ENCODE measurements around the gene ROS1. TPM values are rescaled to one million over a fixed set of nuclear protein-coding genes. Genes with fewer than 3 reads are reported as not detected.

Gene ROS1
- total RNA-seq, 6 experiments from 2014 or later, result 0.05 to 0.14 (median 0.07) TPM

GRCh38 chr6:117432273-117432672 lies 6.5 kb upstream of the ROS1 start:
- Mint-ChIP-seq H3K4me1 (ENCODE audit: low read depth) (peaks cover 7% of the 10 kb centered on the region), H3K27ac (no peak overlapping the region), H3K9me3 (no peaks in the 10 kb centered on the region; the same call in 1 of the 2 replicates), H3K36me3 (ENCODE audit: low read depth) (peaks cover 6% of the 10 kb centered on the region; the same call in 1 of the 2 replicates), H3K4me3 (no peak overlapping the region), H3K27me3 (ENCODE audit: insufficient read depth) (peaks cover 3% of the 10 kb centered on the region)
- no peak for DNase-seq
- TF ChIP-seq CTCF (IDR thresholded peaks at IDR 0.05), result no peak

- TF ChIP-seq CTCF (IDR thresholded peaks at IDR 0.05), result no peak
- Mint-ChIP-seq H3K4me1 (ENCODE audit: low read depth) (no peaks in the 10 kb centered on the region), H3K27me3 (ENCODE audit: insufficient read depth) (peaks cover 15% of the 10 kb centered on the region), H3K9me3 (no peaks in the 10 kb centered on the region), H3K36me3 (ENCODE audit: low read depth) (no peaks in the 10 kb centered on the region), H3K4me3 (no peak overlapping the region), H3K27ac (no peak overlapping the region)
- DNase-seq, result no peak
Measured at GRCh38 chr6:117423754-117424153, 2.0 kb downstream of the ROS1 start.

- Mint-ChIP-seq H3K4me1 (ENCODE audit: low read depth) (peaks cover 12% of the 10 kb centered on the region), H3K4me3 (no peak overlapping the region), H3K36me3 (ENCODE audit: low read depth) (no peaks in the 10 kb centered on the region; the same call in 1 of the 2 replicates), H3K27me3 (ENCODE audit: insufficient read depth) (peaks cover 12% of the 10 kb centered on the region), H3K27ac (no peak overlapping the region), H3K9me3 (no peaks in the 10 kb centered on the region)
- no peak for DNase-seq
- TF ChIP-seq CTCF (IDR thresholded peaks at IDR 0.05), result no peak
Measured at GRCh38 chr6:117418320-117418719, 7.4 kb downstream of the ROS1 start.

GRCh38 chr6:117417851-117418250 lies 7.9 kb downstream of the ROS1 start:
- H3K4me3 Mint-ChIP-seq, result no peak overlapping the region
- no peak for DNase-seq
- H3K4me1 Mint-ChIP-seq (ENCODE audit: low read depth), result peaks cover 12% of the 10 kb centered on the region
- H3K9me3 Mint-ChIP-seq, result no peaks in the 10 kb centered on the region
- peaks cover 14% of the 10 kb centered on the region for H3K27me3 Mint-ChIP-seq (ENCODE audit: insufficient read depth)
- H3K27ac Mint-ChIP-seq, result no peak overlapping the region
- TF ChIP-seq CTCF (IDR thresholded peaks at IDR 0.05), result no peak
- no peaks in the 10 kb centered on the region; the same call in 1 of the 2 replicates for H3K36me3 Mint-ChIP-seq (ENCODE audit: low read depth)

- Mint-ChIP-seq H3K9me3 (no peaks in the 10 kb centered on the region), H3K27ac (no peak overlapping the region), H3K27me3 (ENCODE audit: insufficient read depth) (peaks cover 10% of the 10 kb centered on the region), H3K4me1 (ENCODE audit: low read depth) (peaks cover 12% of the 10 kb centered on the region), H3K4me3 (no peak overlapping the region), H3K36me3 (ENCODE audit: low read depth) (no peaks in the 10 kb centered on the region; the same call in 1 of the 2 replicates)
- no peak for DNase-seq
- no peak for TF ChIP-seq CTCF (IDR thresholded peaks at IDR 0.05)
Measured at GRCh38 chr6:117414770-117415169, 11.0 kb downstream of the ROS1 start.

GRCh38 chr6:117411474-117411873 lies 14.3 kb downstream of the ROS1 start:
- no peaks in the 10 kb centered on the region for H3K9me3 Mint-ChIP-seq
- H3K27ac Mint-ChIP-seq, result no peak overlapping the region
- H3K36me3 Mint-ChIP-seq (ENCODE audit: low read depth), result no peaks in the 10 kb centered on the region
- no peak for TF ChIP-seq CTCF (IDR thresholded peaks at IDR 0.05)
- peaks cover 7% of the 10 kb centered on the region for H3K4me1 Mint-ChIP-seq (ENCODE audit: low read depth)
- peaks cover 12% of the 10 kb centered on the region for H3K27me3 Mint-ChIP-seq (ENCODE audit: insufficient read depth)
- no peak for DNase-seq
- H3K4me3 Mint-ChIP-seq, result no peak overlapping the region

Data from HFFc6 (cell line).